ENCODE measurements around the gene ADAMTS6.

The ADAMTS6 gene

GRCh38 chr5:65244031-65244430 is 237.7 kb downstream of the ADAMTS6 start:
- Histone ChIP-seq H3K27me3 (ENCODE audit: control insufficient read depth, low read length) (no peaks in the 10 kb centered on the region), H3K9me2 (replicated peaks; ENCODE audit: control insufficient read depth, low read length) (no peaks in the 10 kb centered on the region), H3K36me3 (ENCODE audit: control insufficient read depth, low read length) (no peaks in the 10 kb centered on the region), H3K9me3 (ENCODE audit: control insufficient read depth, insufficient read depth, low read length) (no peaks in the 10 kb centered on the region), H3K4me2 (ENCODE audit: low read length) (no peak overlapping the region), H3F3A (ENCODE audit: control insufficient read depth, insufficient read depth) (no peaks in the 10 kb centered on the region), H4K20me1 (ENCODE audit: control insufficient read depth, insufficient read depth, low read depth, low read length) (no peaks in the 10 kb centered on the region), H3K79me2 (ENCODE audit: control insufficient read depth, low read length) (no peaks in the 10 kb centered on the region), H3K4me1 (ENCODE audit: control insufficient read depth, low read length) (no peaks in the 10 kb centered on the region), H3K27ac (ENCODE audit: low read depth, low read length) (no peak overlapping the region), H3K4me3 (ENCODE audit: low read length) (no peak overlapping the region)
- TF ChIP-seq EZH2phosphoT487 (IDR thresholded peaks at IDR 0.05; ENCODE audit: borderline replicate concordance, low read length) (no peak), CTCF (IDR thresholded peaks at IDR 0.05; ENCODE audit: low read depth, low read length, poor library complexity, severe bottlenecking) (no peak)

- H3K9me3 ChIP-seq (ENCODE audit: control insufficient read depth, insufficient read depth, low read length), result no peaks in the 10 kb centered on the region
- no peaks in the 10 kb centered on the region for H4K20me1 ChIP-seq (ENCODE audit: control insufficient read depth, insufficient read depth, low read depth, low read length)
- H3F3A ChIP-seq (ENCODE audit: control insufficient read depth, insufficient read depth), result no peaks in the 10 kb centered on the region
- H3K4me2 ChIP-seq (ENCODE audit: low read length), result no peak overlapping the region
- no peaks in the 10 kb centered on the region for H3K79me2 ChIP-seq (ENCODE audit: control insufficient read depth, low read length)
- no peaks in the 10 kb centered on the region for H3K27me3 ChIP-seq (ENCODE audit: control insufficient read depth, low read length)
- H3K4me1 ChIP-seq (ENCODE audit: control insufficient read depth, low read length), result no peaks in the 10 kb centered on the region
- H3K9me2 ChIP-seq (replicated peaks; ENCODE audit: control insufficient read depth, low read length), result no peaks in the 10 kb centered on the region
- H3K27ac ChIP-seq (ENCODE audit: low read depth, low read length), result no peak overlapping the region
- H3K4me3 ChIP-seq (ENCODE audit: low read length), result no peak overlapping the region
- H3K36me3 ChIP-seq (ENCODE audit: control insufficient read depth, low read length), result no peaks in the 10 kb centered on the region
- TF ChIP-seq EZH2phosphoT487 (IDR thresholded peaks at IDR 0.05; ENCODE audit: borderline replicate concordance, low read length), result no peak
Observed at GRCh38 chr5:65243161-65243560, 238.6 kb downstream of the ADAMTS6 start.

GRCh38 chr5:65229841-65230240 is 251.9 kb downstream of the ADAMTS6 start:
- Histone ChIP-seq H3K79me2 (ENCODE audit: control insufficient read depth, low read length) (no peaks in the 10 kb centered on the region), H3K27ac (ENCODE audit: low read depth, low read length) (no peak overlapping the region), H3K27me3 (ENCODE audit: control insufficient read depth, low read length) (no peaks in the 10 kb centered on the region), H3K36me3 (ENCODE audit: control insufficient read depth, low read length) (no peaks in the 10 kb centered on the region), H3K4me3 (ENCODE audit: low read length) (no peak overlapping the region), H3K4me1 (ENCODE audit: control insufficient read depth, low read length) (no peaks in the 10 kb centered on the region), H3K9me3 (ENCODE audit: control insufficient read depth, insufficient read depth, low read length) (no peaks in the 10 kb centered on the region), H4K20me1 (ENCODE audit: control insufficient read depth, insufficient read depth, low read depth, low read length) (no peaks in the 10 kb centered on the region), H3K9me2 (replicated peaks; ENCODE audit: control insufficient read depth, low read length) (no peaks in the 10 kb centered on the region), H3F3A (ENCODE audit: control insufficient read depth, insufficient read depth) (no peaks in the 10 kb centered on the region), H3K4me2 (ENCODE audit: low read length) (no peak overlapping the region)
- no peak for TF ChIP-seq CTCF (IDR thresholded peaks at IDR 0.05; ENCODE audit: low read depth, low read length, poor library complexity, severe bottlenecking)
- no peak for TF ChIP-seq EZH2phosphoT487 (IDR thresholded peaks at IDR 0.05; ENCODE audit: borderline replicate concordance, low read length)

GRCh38 chr5:65213921-65214525 is 267.7 kb downstream of the ADAMTS6 start:
- Histone ChIP-seq H3K4me3 (ENCODE audit: low read length) (no peak overlapping the region), H3F3A (ENCODE audit: control insufficient read depth, insufficient read depth) (no peaks in the 10 kb centered on the region), H3K27ac (ENCODE audit: low read depth, low read length) (no peak overlapping the region), H3K4me2 (ENCODE audit: low read length) (no peak overlapping the region), H3K36me3 (ENCODE audit: control insufficient read depth, low read length) (no peaks in the 10 kb centered on the region), H3K4me1 (ENCODE audit: control insufficient read depth, low read length) (no peaks in the 10 kb centered on the region), H3K9me2 (replicated peaks; ENCODE audit: control insufficient read depth, low read length) (no peaks in the 10 kb centered on the region), H4K20me1 (ENCODE audit: control insufficient read depth, insufficient read depth, low read depth, low read length) (no peaks in the 10 kb centered on the region), H3K27me3 (ENCODE audit: control insufficient read depth, low read length) (no peaks in the 10 kb centered on the region), H3K9me3 (ENCODE audit: control insufficient read depth, insufficient read depth, low read length) (no peaks in the 10 kb centered on the region), H3K79me2 (ENCODE audit: control insufficient read depth, low read length) (no peaks in the 10 kb centered on the region)
- TF ChIP-seq EZH2phosphoT487 (IDR thresholded peaks at IDR 0.05; ENCODE audit: borderline replicate concordance, low read length) (no peak), CTCF (IDR thresholded peaks at IDR 0.05; ENCODE audit: low read depth, low read length, poor library complexity, severe bottlenecking) (peak; percentile 38)
